ENCODE data around the gene SNTG2.

DNA sequence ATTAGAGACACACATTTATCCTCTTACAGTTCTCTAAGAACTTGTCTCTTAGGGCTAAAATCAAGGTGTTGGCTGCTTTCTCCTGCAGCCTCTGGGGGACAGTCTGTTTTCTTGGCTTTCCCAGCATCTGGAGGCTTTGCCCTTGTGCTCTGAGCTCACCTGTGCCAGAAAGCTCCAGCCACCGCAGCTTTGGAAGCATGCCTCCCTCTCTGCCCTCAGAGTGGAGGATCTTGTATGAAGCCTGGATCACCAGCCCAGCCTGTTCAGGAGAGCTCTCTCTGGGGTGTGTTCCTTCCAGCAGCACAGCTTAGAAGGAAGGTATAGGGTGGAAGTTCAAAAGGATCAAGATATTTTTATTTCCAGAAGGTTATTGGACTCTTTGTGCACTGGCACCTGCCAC lies 409.5 kb downstream of the SNTG2 start:
- TF ChIP-seq, protein P1, sequence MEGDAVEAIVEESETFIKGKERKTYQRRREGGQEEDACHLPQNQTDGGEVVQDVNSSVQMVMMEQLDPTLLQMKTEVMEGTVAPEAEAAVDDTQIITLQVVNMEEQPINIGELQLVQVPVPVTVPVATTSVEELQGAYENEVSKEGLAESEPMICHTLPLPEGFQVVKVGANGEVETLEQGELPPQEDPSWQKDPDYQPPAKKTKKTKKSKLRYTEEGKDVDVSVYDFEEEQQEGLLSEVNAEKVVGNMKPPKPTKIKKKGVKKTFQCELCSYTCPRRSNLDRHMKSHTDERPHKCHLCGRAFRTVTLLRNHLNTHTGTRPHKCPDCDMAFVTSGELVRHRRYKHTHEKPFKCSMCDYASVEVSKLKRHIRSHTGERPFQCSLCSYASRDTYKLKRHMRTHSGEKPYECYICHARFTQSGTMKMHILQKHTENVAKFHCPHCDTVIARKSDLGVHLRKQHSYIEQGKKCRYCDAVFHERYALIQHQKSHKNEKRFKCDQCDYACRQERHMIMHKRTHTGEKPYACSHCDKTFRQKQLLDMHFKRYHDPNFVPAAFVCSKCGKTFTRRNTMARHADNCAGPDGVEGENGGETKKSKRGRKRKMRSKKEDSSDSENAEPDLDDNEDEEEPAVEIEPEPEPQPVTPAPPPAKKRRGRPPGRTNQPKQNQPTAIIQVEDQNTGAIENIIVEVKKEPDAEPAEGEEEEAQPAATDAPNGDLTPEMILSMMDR (IDR thresholded peaks at IDR 0.05): no peak
- TF ChIP-seq POLR2AphosphoS5 (IDR thresholded peaks at IDR 0.05; ENCODE audit: insufficient read depth in 1 of 2, low read depth in 1 of 2) (no peak), POLR2A (IDR thresholded peaks at IDR 0.05) (no peak)
